Measurements from ENCODE around the gene ARL3. TPM values are rescaled to one million over a fixed set of nuclear protein-coding genes. Genes with fewer than 3 reads are reported as not detected.
A peak's percentile ranks its signal among the peaks of the same experiment; 100 is the strongest.

ARL3 gene
- polyA plus RNA-seq, 2 donors = 2.2 to 4.6 TPM

GRCh38 chr10:102675666-102676533 lies 38.3 kb downstream of the ARL3 start:
- no peak overlapping the region for H3K4me3 ChIP-seq (ENCODE audit: low read depth in 1 of 2, low read length in 2 of 2)
- H3K36me3 ChIP-seq (ENCODE audit: control insufficient read depth in 2 of 2, insufficient read depth in 2 of 2, low read length in 1 of 2) = no peaks in the 10 kb centered on the region
- H3K4me1 ChIP-seq (ENCODE audit: control insufficient read depth in 2 of 2, insufficient read depth in 2 of 2, low read length in 1 of 2) = peaks cover 10 to 14% of the 10 kb centered on the region in 2 donors
- H3K9me3 ChIP-seq (ENCODE audit: control insufficient read depth in 2 of 2, insufficient read depth in 1 of 2, low read depth in 1 of 2, low read length in 1 of 2) = no peaks in the 10 kb centered on the region
- H3K27ac ChIP-seq (ENCODE audit: low read depth in 2 of 2, low read length in 1 of 2) = peak overlapping the region; percentile 33 to 61
- H3K27me3 ChIP-seq (ENCODE audit: control insufficient read depth in 1 of 2, insufficient read depth in 2 of 2, low read length in 2 of 2) = no peaks in the 10 kb centered on the region
- WGBS, 2 donors = 26 to 42% methylated on average over 16 of the region's 16 CpGs

DNA sequence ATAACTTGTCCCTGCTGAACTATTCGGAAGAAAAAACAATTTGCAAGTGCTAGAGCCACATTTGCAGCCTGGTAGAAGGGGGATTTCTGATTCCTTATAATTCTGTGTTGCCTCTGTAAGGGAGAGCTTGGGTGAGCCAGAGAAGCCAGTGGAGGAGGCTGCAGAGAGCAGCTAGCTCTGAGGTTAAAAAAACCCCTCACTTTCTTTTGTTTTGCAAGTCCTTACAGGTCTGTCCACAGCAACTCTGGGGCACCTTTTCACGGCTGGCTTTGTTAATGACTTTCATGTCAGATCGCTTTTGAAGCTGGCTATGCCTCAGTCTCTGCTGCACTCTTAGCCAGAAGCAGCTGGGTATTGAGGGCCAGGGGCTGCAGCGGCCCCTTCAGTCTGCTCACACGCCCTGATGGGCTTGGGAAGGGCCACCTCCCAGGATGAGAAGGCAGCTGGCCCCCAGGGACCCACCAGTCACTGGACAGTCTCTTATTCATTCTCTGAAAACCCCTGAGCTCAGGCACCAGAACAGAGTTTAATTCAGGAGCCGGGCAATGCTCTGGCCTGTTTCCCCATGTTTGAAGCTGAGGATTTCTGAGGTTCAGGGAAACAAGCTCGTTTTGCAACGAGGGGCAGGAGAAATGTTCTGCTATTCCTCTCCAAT lies 39.1 kb downstream of the ARL3 start:
- Histone ChIP-seq H3K4me1 (ENCODE audit: control insufficient read depth in 2 of 2, insufficient read depth in 2 of 2, low read length in 1 of 2) (peaks cover 10 to 14% of the 10 kb centered on the region in 2 donors), H3K9me3 (ENCODE audit: control insufficient read depth in 2 of 2, insufficient read depth in 1 of 2, low read depth in 1 of 2, low read length in 1 of 2) (no peaks in the 10 kb centered on the region), H3K36me3 (ENCODE audit: control insufficient read depth in 2 of 2, insufficient read depth in 2 of 2, low read length in 1 of 2) (no peaks in the 10 kb centered on the region), H3K27ac (ENCODE audit: low read depth in 2 of 2, low read length in 1 of 2) (peak overlapping the region; percentile 34 to 66), H3K4me3 (ENCODE audit: low read depth in 1 of 2, low read length in 2 of 2) (no peak overlapping the region), H3K27me3 (ENCODE audit: control insufficient read depth in 1 of 2, insufficient read depth in 2 of 2, low read length in 2 of 2) (no peaks in the 10 kb centered on the region)
- WGBS, 2 donors = 31 to 39% methylated on average over 8 of the region's 8 CpGs

DNA sequence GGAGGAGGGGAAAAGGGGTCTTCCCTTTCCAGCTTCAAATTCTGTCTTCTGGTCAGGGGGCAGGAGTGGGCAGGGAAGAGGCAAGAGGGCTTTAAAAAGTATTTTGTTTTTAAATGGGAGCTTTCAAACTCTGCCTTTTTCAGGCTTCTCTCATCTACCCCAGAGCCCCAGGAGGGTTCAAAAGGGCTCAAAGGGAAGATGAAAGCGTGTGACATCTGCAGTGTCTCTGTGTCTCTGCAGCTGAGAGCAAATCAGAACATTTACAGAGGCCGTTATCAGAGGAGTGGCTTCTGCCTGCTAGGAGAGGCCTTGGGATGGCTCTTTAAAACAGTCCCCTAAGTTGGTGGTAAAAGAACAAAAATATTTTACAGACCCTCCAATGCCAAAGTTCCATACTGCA lies 39.6 kb downstream of the ARL3 start:
- Histone ChIP-seq H3K4me3 (ENCODE audit: low read depth in 1 of 2, low read length in 2 of 2) (no peak overlapping the region), H3K27me3 (ENCODE audit: control insufficient read depth in 1 of 2, insufficient read depth in 2 of 2, low read length in 2 of 2) (no peaks in the 10 kb centered on the region), H3K27ac (ENCODE audit: low read depth in 2 of 2, low read length in 1 of 2) (peak overlapping the region; percentile 60 to 77), H3K36me3 (ENCODE audit: control insufficient read depth in 2 of 2, insufficient read depth in 2 of 2, low read length in 1 of 2) (no peaks in the 10 kb centered on the region), H3K4me1 (ENCODE audit: control insufficient read depth in 2 of 2, insufficient read depth in 2 of 2, low read length in 1 of 2) (peaks cover 14 to 15% of the 10 kb centered on the region in 2 donors), H3K9me3 (ENCODE audit: control insufficient read depth in 2 of 2, insufficient read depth in 1 of 2, low read depth in 1 of 2, low read length in 1 of 2) (no peaks in the 10 kb centered on the region)
- 23 to 32% methylated on average over 2 of the region's 2 CpGs for WGBS, 2 donors

GRCh38 chr10:102673819-102674511 lies 40.2 kb downstream of the ARL3 start:
- peak overlapping the region; percentile 60 to 77 for H3K27ac ChIP-seq (ENCODE audit: low read depth in 2 of 2, low read length in 1 of 2)
- H3K9me3 ChIP-seq (ENCODE audit: control insufficient read depth in 2 of 2, insufficient read depth in 1 of 2, low read depth in 1 of 2, low read length in 1 of 2) = no peaks in the 10 kb centered on the region
- WGBS, 2 donors = 5 to 14% methylated on average over 19 of the region's 19 CpGs
- H3K4me3 ChIP-seq (ENCODE audit: low read depth in 1 of 2, low read length in 2 of 2) = no peak overlapping the region
- H3K27me3 ChIP-seq (ENCODE audit: control insufficient read depth in 1 of 2, insufficient read depth in 2 of 2, low read length in 2 of 2) = no peaks in the 10 kb centered on the region
- peaks cover 15 to 18% of the 10 kb centered on the region in 2 donors for H3K4me1 ChIP-seq (ENCODE audit: control insufficient read depth in 2 of 2, insufficient read depth in 2 of 2, low read length in 1 of 2)
- no peaks in the 10 kb centered on the region for H3K36me3 ChIP-seq (ENCODE audit: control insufficient read depth in 2 of 2, insufficient read depth in 2 of 2, low read length in 1 of 2)

- WGBS, 2 donors = 58 to 70% methylated on average over 13 of the region's 13 CpGs
- Histone ChIP-seq H3K36me3 (ENCODE audit: control insufficient read depth in 2 of 2, insufficient read depth in 2 of 2, low read length in 1 of 2) (no peaks in the 10 kb centered on the region), H3K27ac (ENCODE audit: low read depth in 2 of 2, low read length in 1 of 2) (peak overlapping the region in 1 of 2 donors; percentile 20), H3K27me3 (ENCODE audit: control insufficient read depth in 1 of 2, insufficient read depth in 2 of 2, low read length in 2 of 2) (no peaks in the 10 kb centered on the region), H3K9me3 (ENCODE audit: control insufficient read depth in 2 of 2, insufficient read depth in 1 of 2, low read depth in 1 of 2, low read length in 1 of 2) (no peaks in the 10 kb centered on the region), H3K4me1 (ENCODE audit: control insufficient read depth in 2 of 2, insufficient read depth in 2 of 2, low read length in 1 of 2) (peaks cover 13 to 16% of the 10 kb centered on the region in 2 donors), H3K4me3 (ENCODE audit: low read depth in 1 of 2, low read length in 2 of 2) (no peak overlapping the region)
These were observed 40.9 kb downstream of the ARL3 start for GRCh38 chr10:102673236-102673818.

DNA sequence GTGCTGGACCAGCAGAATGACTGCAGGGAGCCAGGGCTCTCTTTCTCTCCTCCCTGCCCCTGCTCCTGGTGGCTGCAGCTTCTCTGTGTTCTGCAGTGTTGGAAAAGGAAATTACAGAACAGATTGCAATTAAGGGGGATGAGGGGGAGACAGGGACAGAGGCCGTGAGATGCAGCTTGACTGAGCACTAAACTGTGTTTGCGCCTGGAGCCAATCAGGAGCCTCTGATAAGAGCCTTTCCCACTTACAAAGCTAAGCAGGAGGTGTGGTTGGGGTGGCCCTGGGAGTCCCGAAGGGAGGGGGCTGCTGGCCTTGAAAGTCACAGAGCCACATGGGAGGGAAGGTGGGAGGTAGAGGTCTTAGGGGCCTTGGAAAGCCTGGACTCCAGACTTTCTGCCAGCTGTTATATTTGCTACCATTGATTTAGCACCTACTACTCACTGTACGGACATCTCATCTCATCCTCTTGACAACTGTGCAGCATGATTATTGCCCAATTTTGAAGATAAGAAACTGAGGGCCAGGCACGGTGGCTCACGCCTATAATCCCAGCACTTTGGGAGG lies 43.2 kb downstream of the ARL3 start:
- Histone ChIP-seq H3K4me3 (ENCODE audit: low read depth in 1 of 2, low read length in 2 of 2) (no peak overlapping the region), H3K27me3 (ENCODE audit: control insufficient read depth in 1 of 2, insufficient read depth in 2 of 2, low read length in 2 of 2) (no peaks in the 10 kb centered on the region), H3K36me3 (ENCODE audit: control insufficient read depth in 2 of 2, insufficient read depth in 2 of 2, low read length in 1 of 2) (no peaks in the 10 kb centered on the region), H3K27ac (ENCODE audit: low read depth in 2 of 2, low read length in 1 of 2) (no peak overlapping the region), H3K4me1 (ENCODE audit: control insufficient read depth in 2 of 2, insufficient read depth in 2 of 2, low read length in 1 of 2) (peaks cover 13 to 16% of the 10 kb centered on the region in 2 donors), H3K9me3 (ENCODE audit: control insufficient read depth in 2 of 2, insufficient read depth in 1 of 2, low read depth in 1 of 2, low read length in 1 of 2) (no peaks in the 10 kb centered on the region)
- 72 to 82% methylated on average over 6 of the region's 6 CpGs for WGBS, 2 donors

GRCh38 chr10:102670065-102670670 lies 44.0 kb downstream of the ARL3 start:
- H3K36me3 ChIP-seq (ENCODE audit: control insufficient read depth in 2 of 2, insufficient read depth in 2 of 2, low read length in 1 of 2) = no peaks in the 10 kb centered on the region
- no peak overlapping the region for H3K27ac ChIP-seq (ENCODE audit: low read depth in 2 of 2, low read length in 1 of 2)
- 91 to 92% methylated on average over 9 of the region's 9 CpGs for WGBS, 2 donors
- no peaks in the 10 kb centered on the region for H3K9me3 ChIP-seq (ENCODE audit: control insufficient read depth in 2 of 2, insufficient read depth in 1 of 2, low read depth in 1 of 2, low read length in 1 of 2)
- H3K4me3 ChIP-seq (ENCODE audit: low read depth in 1 of 2, low read length in 2 of 2) = no peak overlapping the region
- H3K4me1 ChIP-seq (ENCODE audit: control insufficient read depth in 2 of 2, insufficient read depth in 2 of 2, low read length in 1 of 2) = peaks cover 13% of the 10 kb centered on the region in 2 donors
- H3K27me3 ChIP-seq (ENCODE audit: control insufficient read depth in 1 of 2, insufficient read depth in 2 of 2, low read length in 2 of 2) = no peaks in the 10 kb centered on the region

DNA sequence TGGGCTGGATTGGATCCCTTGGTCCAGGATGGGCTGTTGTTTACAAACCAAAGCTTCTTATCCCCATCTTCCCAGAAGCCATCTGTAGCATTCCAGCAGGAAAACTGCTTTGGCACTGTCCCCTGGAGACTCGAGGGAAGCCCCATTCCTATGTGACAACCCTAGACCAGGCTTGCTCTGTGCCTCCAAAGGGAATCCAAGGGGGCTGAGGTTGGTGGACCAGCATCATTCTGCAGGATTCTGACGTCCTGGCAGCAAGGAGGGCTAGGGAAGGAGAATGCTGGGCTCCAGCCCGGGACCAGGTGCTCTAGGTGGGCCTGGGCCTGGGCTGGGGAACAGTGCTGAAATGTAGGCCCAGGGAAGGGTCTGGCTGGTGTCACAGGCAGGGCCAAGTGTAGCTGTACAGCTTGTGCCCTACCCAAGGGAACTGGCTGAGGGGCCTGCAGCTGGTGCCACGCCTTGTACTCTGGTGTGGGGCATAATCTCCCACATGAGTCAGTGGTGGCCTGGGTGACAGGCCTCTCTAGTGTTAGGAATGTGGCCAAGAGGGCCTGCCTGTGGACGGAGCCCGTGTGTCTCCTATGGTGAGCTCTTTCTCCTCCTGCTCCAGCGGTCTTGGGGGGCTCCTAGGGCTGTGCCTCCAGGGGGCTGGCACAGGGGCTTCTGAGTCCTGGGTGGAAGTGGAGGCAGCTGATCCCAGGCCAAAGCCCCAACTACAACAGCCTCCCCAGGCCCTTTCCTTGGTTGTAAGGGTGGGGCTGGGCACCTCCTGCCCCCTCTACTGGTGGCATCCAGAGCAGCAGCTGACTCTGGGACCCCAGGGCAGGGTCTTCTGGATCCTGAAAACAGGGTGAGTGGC lies 44.8 kb downstream of the ARL3 start:
- WGBS, 2 donors = 51 to 52% methylated on average over 7 of the region's 7 CpGs
- peak overlapping the region in 1 of 2 donors; percentile 62 for H3K27ac ChIP-seq (ENCODE audit: low read depth in 2 of 2, low read length in 1 of 2)

More for the DNA sequence above, 44.8 kb downstream of the ARL3 start:
- H3K4me1 ChIP-seq (ENCODE audit: control insufficient read depth in 2 of 2, insufficient read depth in 2 of 2, low read length in 1 of 2) = peaks cover 9 to 11% of the 10 kb centered on the region in 2 donors
- no peaks in the 10 kb centered on the region for H3K9me3 ChIP-seq (ENCODE audit: control insufficient read depth in 2 of 2, insufficient read depth in 1 of 2, low read depth in 1 of 2, low read length in 1 of 2)
- H3K4me3 ChIP-seq (ENCODE audit: low read depth in 1 of 2, low read length in 2 of 2) = no peak overlapping the region
- no peaks in the 10 kb centered on the region for H3K36me3 ChIP-seq (ENCODE audit: control insufficient read depth in 2 of 2, insufficient read depth in 2 of 2, low read length in 1 of 2)
- H3K27me3 ChIP-seq (ENCODE audit: control insufficient read depth in 1 of 2, insufficient read depth in 2 of 2, low read length in 2 of 2) = no peaks in the 10 kb centered on the region

Data from esophagus (tissue), 2 donors.